Retinal pigment epithelial cell (primary cell): ENCODE measurements around the gene PRKG1.

ENCODE experiments used
- DNase-seq: peaks from one replicate; pipeline ENCODE4 v3.0.0-alpha.2; 2010; ENCODE audit warnings: low read depth
- H3K4me3 ChIP-seq: 2 replicates; pipeline ENCODE4 v1.5.1; 2011; ENCODE audit warnings: mild to moderate bottlenecking, low read length, control low read depth, moderate library complexity
- TF ChIP-seq, protein P1 (sequence below): conservative IDR thresholded peaks from 2 replicates; pipeline ENCODE4 v1.5.1; 2011; ENCODE audit warnings: low read depth, low read length, control low read depth, inconsistent platforms

Gene PRKG1

DNA sequence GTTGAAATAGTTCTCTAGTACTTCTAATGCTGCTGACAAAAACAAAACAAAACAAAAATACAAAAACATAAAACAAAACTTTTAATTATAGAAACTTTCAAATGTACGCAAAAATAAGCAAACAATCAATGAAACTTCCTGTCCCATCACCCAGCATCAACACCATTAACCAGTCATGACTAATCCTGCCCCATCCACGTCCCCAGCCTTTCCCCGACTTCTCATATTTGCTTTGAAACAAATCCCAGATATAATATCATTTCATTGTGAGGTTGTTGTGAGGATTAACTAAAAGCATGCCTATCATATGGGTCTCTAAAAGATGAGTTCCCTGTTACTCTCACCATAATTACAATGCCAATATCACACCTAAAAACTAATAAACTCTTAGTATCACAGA is 569.4 kb downstream of the PRKG1 start:
- TF ChIP-seq, protein P1, sequence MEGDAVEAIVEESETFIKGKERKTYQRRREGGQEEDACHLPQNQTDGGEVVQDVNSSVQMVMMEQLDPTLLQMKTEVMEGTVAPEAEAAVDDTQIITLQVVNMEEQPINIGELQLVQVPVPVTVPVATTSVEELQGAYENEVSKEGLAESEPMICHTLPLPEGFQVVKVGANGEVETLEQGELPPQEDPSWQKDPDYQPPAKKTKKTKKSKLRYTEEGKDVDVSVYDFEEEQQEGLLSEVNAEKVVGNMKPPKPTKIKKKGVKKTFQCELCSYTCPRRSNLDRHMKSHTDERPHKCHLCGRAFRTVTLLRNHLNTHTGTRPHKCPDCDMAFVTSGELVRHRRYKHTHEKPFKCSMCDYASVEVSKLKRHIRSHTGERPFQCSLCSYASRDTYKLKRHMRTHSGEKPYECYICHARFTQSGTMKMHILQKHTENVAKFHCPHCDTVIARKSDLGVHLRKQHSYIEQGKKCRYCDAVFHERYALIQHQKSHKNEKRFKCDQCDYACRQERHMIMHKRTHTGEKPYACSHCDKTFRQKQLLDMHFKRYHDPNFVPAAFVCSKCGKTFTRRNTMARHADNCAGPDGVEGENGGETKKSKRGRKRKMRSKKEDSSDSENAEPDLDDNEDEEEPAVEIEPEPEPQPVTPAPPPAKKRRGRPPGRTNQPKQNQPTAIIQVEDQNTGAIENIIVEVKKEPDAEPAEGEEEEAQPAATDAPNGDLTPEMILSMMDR: no peak
- no peak for DNase-seq

DNA sequence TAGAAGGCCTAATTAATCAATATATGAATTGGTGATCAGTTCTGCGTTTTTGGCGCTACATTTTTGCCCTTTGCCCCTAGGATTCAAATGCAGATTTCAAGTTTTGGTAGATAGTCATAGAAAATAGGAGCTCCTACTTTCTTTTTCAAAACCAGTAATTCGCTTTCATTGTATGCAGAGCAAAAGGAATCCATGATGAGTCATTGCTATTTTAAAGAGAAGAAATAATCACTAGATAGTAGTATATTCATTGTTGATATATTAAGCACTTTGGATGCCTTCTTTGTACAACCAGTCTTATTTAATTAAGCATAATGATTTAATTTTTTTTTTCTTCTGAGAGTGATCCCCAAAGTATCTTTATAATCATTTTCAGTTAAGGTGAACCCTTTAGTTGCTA is 574.8 kb downstream of the PRKG1 start:
- no peak for DNase-seq
- H3K4me3 ChIP-seq: no peak overlapping the region
- TF ChIP-seq, protein P1: no peak

More for the DNA sequence above, 569.4 kb downstream of the PRKG1 start:
- H3K4me3 ChIP-seq: no peak overlapping the region

DNA sequence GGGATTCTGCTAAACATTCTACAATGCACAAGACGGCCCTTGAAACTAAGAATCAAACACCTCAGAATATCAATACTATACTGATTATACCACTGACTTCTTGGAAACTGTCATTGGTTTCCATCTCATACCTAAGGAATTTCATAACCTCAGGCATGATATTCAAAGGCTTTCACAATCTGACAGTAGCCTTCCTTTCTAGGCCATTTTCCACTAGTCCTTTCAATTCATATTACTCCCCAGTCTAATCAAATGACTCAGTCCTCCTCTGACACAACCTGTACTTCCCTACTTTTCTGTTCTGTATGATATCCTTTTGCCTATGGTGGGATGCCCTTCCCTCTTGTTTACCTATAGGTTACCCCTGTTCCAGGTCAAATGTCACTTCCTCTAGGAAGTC is 576.8 kb downstream of the PRKG1 start:
- TF ChIP-seq, protein P1: no peak
- no peak for DNase-seq
- H3K4me3 ChIP-seq: no peak overlapping the region

DNA sequence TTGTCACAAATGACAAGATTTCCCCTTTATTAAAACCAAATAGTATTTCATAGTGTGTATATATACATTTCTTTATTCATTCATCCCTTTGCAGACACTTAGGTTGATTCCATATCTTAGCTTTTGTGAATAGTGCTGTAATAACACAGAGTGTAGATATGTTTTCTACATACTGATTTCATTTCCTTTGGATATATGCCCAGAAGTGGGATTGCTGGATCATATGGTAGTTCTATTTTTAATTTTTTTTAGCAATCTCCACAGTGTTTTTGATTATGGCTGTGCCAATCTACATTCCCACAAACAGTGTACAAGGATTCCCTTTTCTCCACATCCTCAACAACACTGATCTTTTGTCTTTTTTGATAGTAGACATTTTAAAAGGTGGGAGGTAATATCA is 578.7 kb downstream of the PRKG1 start:
- TF ChIP-seq, protein P1: no peak
- peak; percentile 15 for DNase-seq

DNA sequence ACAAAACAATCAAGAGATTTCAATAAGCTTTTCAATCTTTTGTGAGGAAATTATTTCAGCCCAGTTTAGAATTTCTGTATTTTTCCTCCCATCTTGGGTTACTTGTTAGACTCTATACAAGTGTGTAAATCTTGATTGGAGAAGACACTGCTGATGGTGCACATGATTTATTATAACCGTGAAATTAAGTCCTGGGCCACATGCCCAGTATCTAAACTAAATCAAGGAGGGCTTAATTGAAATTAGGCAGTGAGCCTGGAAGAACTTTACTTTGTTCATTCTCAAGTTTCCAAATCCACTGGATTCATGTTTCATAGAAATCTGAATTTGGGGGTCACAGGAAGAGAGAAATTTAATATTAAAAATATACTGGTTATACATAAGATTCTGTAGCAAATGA is 580.6 kb downstream of the PRKG1 start:
- TF ChIP-seq, protein P1: no peak
- H3K4me3 ChIP-seq: no peak overlapping the region
- peak; percentile 32 for DNase-seq

More for the DNA sequence above, 578.7 kb downstream of the PRKG1 start:
- no peak overlapping the region for H3K4me3 ChIP-seq

DNA sequence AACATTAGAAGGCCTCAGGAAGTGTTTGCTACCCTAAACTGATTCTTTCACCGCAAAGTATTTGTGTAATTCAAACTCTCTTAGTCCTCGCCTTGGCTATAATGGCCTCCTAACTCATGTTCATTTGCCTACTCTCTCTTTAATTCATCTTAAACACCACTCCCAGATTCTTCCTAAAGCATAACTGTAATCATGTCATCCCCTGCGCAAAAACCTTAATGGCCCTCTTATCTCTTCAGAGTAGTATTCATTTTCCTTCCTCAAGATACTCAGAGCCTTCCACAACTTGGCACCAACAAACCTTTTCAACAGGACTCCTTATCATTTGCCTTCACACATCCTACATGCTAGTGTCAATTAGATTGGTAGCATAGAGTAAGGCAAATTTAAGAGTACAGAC is 582.2 kb downstream of the PRKG1 start:
- H3K4me3 ChIP-seq: no peak overlapping the region
- DNase-seq: no peak
- TF ChIP-seq, protein P1: no peak

DNA sequence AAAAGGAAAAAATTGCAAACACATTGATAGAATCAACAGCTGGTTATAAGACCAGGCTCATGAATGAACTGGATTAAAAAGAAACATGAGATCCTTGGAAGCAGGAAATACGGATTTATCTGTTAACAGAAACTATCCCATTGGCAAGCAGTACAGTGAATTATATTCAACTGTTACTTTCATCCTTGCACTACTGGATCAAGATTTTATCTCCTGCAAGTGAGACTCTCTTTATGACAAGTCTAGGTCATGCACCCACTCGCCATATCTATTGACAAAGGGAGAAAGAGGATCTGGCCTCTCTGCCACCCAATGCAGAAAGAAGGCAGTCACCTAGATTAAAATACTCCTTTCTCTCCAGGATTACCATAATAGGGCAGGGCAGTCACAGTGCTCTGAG is 583.7 kb downstream of the PRKG1 start:
- TF ChIP-seq, protein P1: no peak
- no peak overlapping the region for H3K4me3 ChIP-seq
- no peak for DNase-seq
